Activated CD4-positive, alpha-beta T cell treated with anti-CD3 and anti-CD28 coated beads for 24 hours (primary cell): ENCODE measurements around the gene UBR7.
"Not testable (repeated sequence)": the region's sequence is repeated elsewhere in the genome, so short reads cannot be mapped to it uniquely, and the experiment has no call there.

ENCODE experiments used
- DNase-seq, 2 donors: peaks; one replicate each; pipeline ENCODE4 v3.0.0-alpha.2; 2020; ENCODE audit warnings: low read depth in 2 of 2

Gene UBR7, protein sequence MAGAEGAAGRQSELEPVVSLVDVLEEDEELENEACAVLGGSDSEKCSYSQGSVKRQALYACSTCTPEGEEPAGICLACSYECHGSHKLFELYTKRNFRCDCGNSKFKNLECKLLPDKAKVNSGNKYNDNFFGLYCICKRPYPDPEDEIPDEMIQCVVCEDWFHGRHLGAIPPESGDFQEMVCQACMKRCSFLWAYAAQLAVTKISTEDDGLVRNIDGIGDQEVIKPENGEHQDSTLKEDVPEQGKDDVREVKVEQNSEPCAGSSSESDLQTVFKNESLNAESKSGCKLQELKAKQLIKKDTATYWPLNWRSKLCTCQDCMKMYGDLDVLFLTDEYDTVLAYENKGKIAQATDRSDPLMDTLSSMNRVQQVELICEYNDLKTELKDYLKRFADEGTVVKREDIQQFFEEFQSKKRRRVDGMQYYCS

DNA sequence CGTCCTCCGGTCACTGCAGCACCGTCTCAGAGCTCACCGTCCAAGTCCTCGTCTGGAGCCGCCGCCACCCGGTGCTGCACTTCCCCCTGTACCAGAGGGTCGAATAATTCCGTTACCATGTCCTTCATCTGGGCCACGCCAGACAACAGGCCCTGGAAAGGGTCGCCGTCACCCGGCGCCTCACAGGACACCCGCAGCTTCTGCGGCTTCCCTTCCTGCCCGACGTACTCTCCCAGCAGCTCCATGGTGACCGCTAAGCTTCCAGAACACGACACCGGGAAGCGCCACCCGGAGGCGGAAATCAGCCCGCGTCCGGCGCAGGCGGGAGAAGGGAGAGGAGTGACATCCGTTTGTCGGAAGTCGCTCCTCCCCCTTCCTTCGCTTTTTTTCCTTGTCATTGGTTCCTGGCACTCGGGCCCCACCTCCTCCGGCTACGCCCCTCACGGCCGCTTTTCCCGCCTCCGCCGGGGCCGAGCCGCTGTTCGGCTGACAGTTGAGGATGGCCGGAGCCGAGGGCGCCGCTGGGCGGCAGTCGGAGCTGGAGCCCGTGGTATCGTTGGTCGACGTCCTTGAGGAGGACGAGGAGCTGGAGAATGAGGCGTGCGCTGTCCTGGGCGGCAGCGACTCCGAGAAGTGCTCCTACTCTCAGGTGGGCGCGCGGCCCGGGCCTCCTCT, at the start of gene UBR7, which contains the start of gene GON7:
TSS of gene UBR7 (plus strand) at position 464 of the 675 bp plus-strand sequence. CDS start at position 500, 36 bp downstream.
TSS of gene GON7 (minus strand) at position 273 of the 675 bp plus-strand sequence. CDS start at position 245, 28 bp downstream.
- peak; percentile 85 to 86 for DNase-seq

DNA sequence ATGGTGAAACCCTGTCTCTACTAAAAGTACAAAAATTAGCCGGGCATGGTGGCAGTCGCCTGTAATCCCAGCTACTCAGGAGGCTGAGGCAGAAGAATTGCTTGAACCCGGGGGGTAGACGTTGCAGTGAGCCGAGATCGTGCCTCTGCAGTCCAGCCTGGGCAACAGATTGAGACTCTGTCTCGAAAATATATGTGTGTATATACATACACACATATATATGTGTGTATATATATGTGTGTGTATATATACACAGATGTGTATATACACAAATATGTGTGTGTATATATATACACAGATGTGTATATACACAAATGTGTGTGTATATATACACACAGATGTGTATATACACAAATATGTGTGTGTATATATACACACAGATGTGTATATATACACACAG, 48.7 kb upstream of the UBR7 start:
- DNase-seq = not testable (repeated sequence)

DNA sequence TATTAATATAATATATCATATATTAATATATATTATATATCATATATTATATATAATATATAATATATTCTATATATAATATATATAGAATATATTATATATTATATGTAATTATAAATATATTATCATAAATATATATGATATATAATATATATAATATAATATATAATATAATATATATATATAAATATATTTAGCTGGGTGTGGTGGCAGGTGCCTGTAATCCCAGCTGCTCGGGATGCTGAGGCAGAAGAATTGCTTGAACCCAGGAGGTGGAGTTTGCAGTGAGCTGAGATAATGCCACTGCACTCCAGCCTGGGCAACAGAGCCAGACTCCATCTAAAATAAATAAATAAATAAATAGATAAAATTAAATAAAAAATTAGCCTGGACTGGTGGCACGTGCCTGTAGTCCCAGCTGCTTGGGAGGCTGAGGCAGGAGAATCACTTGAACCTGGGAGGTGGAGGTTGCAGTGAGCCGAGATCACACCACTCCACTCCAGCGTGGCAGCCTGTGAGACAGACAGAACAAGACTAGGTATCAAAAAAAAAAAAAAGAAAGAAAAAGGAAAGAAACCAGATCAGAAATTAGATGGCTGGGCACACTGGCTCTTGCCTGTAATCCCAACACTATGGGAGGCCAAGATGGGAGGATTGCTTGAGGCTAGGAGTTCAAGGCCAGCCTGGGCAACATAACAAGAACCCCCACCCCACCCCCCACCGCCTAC, 47.3 kb upstream of the UBR7 start:
- not testable (repeated sequence) for DNase-seq

DNA sequence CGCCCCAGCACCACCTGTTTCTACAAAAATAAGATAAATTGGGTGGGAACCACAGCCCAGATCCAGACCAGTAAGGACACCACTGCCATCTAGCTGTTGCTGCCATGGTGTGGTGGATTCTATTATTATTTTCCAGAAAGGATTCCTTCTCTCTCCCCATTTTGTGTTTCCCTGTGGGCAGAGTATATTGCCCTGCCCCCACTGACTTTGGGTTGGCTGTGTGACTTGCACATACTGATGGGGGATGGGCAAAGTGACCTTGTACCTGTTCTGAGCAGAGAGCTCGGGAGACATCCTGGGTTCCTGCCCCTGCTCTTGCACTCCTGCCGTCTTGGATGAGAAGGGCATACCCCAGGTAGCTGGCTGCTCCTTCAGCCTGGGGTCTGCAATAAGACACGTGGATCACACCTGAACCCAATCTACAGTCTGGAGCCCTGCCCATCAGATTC, 46.7 kb upstream of the UBR7 start:
- no peak for DNase-seq

DNA sequence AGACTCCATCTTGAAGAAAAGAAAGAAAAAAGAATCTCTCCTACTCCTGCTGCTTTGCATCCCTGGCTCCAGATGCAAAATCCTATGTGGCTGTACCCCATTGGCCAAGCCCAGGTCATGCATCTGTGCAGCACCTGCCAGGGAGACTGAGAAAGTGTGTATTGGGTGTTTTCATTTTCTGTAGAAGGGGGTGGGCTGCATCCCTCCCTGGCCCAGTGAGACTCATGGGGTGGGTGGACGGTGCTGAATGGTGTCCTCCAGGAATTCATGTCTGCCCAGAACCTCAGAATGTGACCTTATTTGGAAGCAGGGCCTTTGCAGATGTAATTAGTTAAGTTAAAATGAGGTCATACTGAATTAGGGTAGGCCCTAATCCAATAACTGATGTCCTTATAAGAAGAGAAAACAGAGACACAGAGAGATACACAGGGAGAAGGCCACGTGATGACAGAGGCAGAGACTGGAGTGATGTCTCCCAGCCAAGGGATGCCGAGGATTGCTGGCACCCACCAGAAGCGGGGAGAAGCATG, 45.6 kb upstream of the UBR7 start:
- no peak for DNase-seq

DNA sequence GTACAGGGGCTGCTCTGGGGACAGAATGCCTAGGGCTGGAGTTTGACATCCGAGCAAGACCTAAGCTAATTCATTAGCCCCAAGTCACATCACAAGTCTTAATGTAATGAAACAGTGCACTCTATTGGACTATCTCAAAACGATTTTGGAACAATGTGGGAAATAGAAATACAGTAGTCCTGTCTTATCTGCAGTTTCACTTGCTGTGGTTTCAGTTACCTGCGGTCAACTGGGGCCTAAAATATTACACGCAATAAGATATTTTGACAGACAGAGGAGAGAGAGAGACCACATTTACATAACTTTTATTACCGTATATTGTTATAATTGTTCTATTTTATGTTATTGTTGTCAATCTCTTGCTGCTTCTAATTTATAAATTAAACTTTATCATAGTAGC, 43.5 kb upstream of the UBR7 start:
- no peak for DNase-seq

DNA sequence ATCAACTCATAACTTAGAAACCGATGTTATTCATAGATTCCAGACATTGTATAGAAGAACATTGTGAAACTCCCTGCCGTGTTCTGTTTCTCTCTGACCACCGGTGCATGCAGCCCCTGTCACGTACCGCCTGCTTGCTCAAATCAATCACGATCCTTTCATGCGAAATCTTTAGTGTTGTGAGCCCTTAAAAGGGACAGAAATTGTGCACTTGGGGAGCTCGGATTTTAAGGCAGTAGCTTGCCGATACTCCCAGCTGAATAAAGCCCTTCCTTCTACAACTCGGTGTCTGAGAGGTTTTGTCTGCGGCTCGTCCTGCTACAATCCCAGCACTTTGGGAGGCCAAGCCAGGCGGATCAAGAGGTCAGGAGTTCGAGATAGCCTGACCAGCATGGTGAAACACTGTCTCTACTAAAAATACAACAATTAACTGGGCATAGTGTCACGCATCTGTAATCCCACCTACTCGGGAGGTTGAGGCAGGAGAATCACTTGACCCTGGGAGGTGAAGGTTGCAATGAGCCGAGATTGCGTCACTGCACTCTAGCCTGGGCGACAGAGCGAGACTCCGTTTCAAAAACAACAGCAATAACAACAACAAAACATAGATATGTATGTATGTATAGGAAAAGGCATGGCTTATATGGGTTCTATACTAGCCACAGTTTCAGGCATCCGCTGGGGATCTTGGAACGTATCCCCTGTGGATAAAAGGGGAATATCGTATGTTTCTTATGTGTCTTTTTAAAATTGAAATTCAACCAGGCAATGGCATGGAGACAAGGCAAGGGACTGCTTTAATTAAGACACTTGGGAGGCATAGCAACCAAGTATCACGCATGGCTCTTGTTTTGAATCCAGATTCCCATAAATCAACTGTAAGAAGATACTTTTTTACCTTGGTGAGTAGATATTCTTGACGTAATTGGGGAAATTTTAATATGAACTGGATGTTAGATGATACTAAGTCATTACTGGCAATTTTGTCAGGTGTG, 41.5 kb upstream of the UBR7 start:
- DNase-seq = not testable (repeated sequence)

DNA sequence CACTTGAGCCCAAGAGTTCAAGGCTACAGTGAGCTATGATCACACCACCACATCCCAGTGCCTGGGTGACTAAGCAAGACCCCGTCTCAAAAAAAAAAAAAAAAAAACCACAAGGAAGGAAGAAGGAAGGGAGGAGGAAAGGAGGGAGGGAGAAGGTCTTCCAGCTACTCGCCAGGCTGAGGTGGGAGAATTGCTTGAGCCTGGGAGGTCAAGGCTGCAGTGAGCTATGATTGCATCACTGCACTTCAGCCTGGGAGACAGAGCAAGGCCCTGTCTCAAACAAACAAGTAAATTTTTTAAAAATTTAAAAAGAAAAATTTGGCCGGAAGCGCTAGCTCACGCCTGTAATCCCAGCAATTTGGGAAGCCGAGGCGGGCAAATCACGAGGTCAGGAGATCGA, 38.4 kb upstream of the UBR7 start:
- not testable (repeated sequence) for DNase-seq

DNA sequence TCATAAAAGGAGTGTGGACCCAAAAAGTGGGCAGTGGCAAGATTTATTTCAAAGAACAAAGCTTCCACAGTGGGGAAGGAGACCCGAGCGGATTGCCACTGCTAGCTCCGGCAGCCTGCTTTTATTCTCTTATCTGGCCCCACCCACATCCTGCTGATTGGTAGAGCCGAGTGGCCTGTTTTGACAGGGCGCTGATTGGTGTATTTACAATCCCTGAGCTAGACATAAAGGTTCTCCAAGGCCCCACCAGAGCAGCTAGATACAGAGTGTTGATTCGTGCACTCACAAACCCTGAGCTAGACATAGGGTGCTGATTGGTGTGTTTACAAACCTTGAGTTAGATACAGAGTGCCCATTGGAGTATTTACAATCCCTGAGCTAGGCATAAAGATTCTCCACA, 37.4 kb upstream of the UBR7 start:
- not testable (repeated sequence) for DNase-seq

DNA sequence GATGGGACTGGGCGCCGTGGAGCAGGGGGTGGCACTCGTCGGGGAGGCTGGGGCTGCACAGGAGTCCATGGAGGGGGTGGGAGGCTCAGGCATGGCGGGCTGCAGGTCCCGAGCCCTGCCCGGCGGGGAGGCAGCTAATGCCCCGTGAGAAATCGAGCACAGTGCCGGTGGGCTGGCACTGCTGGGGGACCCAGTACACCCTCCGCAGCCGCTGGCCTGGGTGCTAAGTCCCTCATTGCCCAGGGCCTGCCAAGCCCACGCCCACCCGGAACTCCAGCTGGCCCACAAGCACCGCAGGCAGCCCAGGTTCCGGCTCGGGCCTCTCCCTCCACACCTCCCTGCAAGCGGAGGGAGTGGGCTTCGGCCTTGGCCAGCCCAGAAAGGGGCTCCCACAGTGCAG, 36.9 kb upstream of the UBR7 start:
- not testable (repeated sequence) for DNase-seq

DNA sequence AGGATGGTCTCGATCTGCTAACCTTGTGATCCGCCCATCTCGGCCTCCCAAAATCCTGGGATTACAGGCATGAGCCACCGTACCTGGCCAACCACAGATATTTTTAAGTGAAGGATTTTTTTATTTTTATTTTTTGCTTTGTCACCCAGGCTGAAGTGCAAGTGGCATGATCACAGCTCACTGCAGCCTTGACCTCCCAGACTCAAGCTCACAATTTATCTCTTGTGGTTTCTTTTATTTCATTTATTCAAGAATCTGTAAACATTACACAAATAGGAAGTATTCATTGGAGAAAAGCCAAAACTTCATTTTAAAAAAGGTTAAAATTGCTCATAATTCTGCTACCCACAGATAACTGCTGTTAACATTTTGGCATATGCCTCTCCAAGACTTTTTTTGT, 35.7 kb upstream of the UBR7 start:
- DNase-seq = no peak

DNA sequence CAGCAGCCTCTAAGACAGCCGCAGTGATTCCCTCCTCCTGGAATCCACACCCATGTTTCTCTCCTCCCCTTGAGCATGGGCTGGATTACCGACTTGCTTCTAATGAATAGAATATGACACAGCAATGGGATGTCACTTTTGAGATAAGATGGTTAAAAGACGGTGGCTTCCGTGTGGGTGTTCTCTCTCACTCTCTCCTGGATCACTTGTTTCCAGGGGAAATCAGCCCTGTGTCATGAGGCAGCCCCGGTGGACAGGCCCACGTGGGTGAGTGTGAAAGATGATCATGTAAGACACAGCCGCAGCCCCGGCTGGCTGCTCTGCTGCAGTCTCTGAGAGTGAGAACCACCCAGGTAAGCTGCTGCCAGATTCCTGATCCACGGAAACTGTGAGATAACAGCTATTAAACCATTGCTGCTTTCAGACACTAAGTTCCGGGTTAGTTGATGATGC, 33.1 kb upstream of the UBR7 start:
- DNase-seq = no peak

DNA sequence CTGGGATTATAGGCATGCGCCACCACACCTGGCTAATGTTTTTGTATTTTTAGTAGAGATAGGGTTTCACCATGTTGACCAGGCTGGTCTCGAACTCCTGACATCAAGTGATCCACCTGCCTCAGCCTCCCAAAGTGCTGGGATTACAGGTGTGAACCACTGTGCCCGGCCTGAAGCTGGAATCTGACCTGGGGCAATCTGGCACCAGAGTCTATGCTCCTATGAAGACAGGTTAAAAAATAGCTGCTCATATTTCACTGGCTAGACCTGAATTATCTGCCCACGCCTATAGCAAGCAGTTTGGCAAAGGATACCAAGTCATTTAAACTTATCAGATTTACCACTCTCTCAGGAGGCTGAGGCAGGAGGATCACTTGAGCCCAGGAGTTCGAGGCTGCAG, 32.3 kb upstream of the UBR7 start:
- not testable (repeated sequence) for DNase-seq

DNA sequence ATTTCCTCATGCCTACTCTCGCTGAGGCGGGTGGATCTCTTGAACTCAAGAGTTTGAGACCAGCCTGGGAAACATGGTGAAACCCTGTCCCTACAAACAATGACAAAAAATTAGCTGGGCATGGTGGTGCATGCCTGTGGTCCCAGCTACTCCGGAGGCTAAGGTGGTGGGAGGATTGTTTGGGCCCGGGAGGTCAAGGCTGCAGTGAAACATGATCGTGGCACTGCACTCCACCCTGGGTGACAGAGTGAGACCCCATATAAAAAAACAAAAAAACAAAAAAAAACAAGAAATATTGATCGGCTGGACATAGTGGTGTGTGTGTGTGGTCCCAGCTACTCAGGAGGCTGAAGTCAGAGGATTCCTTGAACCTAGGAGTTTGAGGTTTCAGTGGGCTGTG, 31.6 kb upstream of the UBR7 start:
- DNase-seq = no peak

DNA sequence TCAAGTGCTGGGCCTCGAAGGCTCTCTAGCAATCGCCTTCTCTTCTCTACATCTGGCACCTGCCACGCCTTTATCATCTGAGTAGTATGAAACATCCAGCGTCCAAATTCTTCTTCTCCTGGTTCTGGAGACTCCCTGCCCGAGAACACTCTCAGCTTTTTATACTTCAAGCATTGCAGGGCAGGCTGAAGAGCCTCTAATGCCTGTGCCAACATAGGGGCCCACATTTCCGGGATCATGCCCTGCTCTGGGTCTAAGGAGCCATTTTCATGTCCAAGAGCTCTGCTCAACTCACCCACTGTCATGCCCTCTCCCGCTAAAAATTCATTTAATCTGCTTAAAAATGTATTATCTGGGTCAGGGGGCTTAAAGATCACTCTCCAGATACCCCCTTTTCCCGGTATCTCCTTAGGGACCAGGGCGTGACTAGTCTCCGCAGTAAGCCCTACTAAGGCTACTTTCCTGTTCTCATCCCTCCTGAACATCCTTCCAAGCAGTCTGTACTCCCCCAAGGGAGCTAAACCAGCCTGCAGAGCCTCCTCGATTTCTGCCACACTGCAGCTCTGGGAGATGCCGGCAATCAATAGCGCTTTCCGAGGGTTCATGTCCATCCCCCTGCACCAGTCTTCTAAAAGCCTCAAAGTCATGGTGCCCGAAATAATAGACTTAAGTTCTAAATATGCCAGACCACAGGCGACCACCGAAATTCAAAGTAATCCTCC, 23.3 kb upstream of the UBR7 start:
- DNase-seq = no peak

DNA sequence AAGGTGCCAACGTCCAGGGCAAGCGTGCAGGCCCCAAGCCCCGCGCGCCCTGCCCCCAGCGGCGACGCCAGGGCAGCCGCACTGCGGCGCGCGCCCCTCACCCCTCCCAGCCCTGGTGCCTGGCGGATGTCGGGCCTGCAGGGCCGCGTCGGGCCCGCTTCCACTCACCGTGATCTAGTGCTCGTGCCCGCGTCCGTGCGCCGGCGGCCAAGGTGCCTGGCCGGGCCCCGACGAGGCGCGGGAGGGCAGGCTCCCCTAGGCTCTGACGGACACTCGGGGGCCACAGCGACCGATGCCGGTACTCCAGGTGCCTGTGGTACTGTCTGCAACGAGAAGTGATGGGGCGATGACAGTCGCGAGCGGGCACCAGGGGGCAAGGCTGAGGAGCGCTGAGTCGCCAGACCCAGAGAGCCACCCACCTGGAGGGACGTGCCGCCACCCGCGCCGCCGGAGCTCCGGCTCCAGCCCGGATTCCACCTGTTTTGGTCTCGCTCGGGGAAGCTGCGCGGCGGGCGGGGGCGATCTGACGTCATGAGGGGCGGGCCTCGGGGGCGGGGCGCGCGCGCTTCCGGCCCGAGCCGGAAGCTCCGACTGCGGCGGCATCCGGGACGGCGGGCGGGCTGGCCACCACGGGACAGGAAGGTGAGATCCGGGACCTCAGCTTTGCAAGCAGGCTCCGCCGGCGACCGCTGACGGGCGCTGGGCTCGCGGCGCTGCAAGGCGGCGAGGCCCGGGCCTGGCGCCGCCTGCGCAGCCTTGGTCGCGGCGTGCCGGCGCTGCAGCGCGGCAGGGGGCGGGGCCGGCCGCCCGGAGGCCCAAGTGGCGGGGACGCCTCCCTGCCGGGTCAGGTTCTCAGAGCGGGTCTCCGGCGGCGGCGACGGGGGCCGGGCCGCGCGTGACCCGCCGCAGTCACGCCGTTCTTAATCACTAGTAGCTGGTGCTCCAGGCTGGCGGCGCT, 22.4 kb upstream of the UBR7 start, which contains the start of the genes LYSET and MOAP1:
TSS of gene LYSET (plus strand) at position 927 of the 958 bp plus-strand sequence. CDS start 89 bp downstream, outside the sequence.
TSS of gene MOAP1 (minus strand) at position 507 of the 958 bp plus-strand sequence. CDS start 655 bp downstream, outside the sequence.
- peak; percentile 77 to 79 for DNase-seq

DNA sequence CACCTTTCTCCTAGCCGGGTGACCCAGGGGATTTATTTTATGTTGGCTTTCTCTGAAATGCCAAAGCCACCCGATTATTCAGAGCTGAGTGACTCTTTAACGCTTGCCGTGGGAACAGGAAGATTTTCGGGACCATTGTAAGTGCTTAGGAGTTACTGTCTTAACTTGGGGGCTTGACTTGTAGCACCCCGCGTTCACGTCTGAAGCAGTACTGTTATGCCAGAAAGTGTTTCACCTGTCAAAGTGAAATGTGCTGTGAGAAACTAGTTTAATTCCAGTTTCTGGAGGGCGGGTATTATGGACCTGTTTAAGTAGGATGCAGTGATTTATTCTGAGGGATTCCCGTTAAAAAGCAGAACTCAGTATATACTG, 21.7 kb upstream of the UBR7 start:
- no peak for DNase-seq

DNA sequence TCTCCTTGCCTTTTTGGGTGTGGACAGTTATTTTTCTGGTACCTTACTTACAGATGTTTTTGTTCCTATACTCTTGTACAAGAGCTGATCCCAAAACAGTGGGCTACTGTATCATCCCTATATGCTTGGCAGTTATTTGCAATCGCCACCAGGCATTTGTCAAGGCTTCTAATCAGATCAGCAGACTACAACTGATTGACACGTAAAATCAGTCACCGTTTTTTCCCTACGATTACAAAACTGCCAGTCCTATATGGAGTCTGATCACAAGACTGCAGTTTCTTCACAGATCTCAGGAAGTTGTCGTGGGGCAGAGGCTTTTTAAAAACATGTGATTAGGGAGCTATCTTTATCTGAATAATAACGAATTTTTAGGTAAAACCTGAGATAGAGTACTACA, 20.6 kb upstream of the UBR7 start:
- no peak for DNase-seq

DNA sequence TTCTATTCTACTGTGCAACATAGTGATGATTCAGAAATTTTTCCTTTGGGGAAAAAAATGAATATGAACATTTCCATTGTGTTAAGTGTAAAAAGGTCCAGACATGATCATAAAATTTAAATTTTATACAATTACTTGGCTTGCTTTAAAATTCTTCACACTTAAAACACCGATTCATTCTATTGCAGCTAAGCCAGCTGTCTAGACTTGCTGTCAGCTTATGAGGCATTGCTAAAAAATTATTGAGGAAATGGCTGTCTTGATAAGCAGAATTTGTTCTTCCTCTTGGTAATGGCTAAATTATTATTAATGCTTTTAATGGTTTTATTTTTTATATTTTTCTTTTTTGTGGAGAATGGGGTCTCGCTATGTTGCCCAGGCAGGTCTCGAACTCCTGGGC, 20.1 kb upstream of the UBR7 start:
- DNase-seq = no peak
